ENCODE results near the gene AMPD3.
"Not testable (repeated sequence)": the region's sequence is repeated elsewhere in the genome, so short reads cannot be mapped to it uniquely, and the experiment has no call there.

The AMPD3 gene

DNA sequence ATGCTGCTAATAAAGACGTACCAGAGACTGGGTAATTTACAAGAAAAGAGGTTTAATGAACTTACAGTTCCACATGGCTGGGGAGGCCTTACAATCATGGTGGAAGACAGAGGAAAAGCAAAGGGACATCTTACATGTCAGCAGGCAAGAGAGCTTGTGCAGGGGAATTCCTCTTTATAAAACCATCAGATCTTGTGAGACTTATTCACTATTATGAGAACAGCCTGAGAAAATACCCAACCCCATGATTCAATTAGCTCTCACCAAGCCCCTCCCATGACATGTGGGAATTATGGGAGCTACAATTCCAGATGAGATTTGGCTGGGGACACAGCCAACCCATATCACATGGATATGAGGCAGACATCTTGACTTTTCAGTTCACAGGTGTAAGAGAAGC lies 18.4 kb upstream of the AMPD3 start:
- not testable (repeated sequence) for DNase-seq (ENCODE audit: insufficient read length, low spot score); FAIRE-seq

DNA sequence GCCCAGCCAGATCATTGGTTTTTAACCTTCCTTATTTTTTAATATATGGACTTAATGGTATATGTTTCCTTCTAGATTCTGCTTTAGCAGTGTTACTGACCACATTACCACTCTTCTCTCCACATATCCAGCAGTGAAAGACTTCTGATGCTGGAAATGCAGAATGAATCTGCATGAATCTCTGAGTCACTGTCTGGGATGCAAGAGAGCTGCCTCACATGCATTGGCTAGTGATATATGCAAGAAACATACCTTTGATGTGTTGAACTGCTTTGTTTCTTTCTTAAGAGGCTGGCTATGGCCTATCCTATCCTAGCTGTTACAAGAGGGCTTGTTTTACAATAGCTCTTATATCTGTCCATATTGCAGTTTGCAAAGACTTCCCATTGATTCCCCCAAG lies 16.6 kb upstream of the AMPD3 start:
- no peak for DNase-seq (ENCODE audit: insufficient read length, low spot score)
- FAIRE-seq = peak; percentile 9

DNA sequence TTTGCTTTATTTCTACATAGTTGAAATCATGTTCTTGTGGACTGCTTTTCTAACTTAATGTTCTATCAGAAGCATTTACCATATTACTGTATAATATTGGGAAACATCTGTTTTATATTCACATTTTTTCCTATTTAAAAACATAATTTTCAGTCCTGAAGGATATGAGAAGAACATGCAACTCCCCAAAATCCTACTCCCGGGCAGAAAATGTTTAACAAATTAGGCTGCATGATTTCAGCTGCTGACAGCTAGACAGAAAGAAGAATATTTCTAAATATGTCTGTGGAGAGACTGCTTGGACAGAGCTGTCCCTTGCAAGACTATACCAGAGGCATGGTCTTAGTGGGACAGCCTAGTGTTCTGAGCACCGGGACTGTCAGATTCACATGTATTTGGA lies 15.7 kb upstream of the AMPD3 start:
- DNase-seq (ENCODE audit: insufficient read length, low spot score) (no peak), FAIRE-seq (no peak)

DNA sequence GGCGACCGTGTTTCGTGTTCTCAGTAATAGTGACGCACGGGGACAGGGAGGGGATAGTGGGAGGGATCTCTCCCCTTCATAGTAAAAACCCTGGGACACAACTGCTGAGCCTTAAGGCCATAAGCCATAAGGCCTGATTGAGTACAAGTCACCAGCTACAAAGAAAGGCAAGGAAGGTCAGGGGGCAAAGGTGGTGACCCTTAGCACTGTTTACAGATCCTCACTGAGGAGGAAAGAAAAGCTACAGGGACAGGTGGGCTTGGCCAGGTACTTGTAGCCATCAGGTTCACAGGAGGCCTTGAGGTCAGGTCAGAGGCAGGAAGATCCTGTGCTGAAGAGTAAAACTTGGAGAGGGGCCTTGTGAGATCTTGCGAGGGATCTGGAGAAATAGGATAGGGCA lies 15.1 kb upstream of the AMPD3 start:
- DNase-seq (ENCODE audit: insufficient read length, low spot score) (no peak), FAIRE-seq (no peak)

DNA sequence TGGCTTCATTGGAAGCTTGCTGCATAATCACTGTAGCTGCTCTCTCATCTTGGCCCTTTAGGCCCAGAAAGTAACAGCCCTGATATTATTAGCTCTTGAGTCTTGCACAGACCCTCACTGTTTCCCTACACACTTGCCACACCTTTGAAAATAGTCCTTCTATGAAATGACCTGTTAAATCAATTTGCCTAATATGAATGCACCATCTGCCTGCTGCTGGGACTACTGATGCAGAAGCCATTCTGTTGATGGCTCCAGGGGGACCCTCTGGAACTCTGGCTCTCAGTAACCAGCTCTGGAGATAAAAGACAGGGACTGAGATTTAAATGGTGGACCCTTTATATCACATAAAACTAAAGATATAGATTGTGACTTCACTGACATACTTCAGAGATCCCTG lies 14.7 kb upstream of the AMPD3 start:
- DNase-seq (ENCODE audit: insufficient read length, low spot score) = no peak
- FAIRE-seq = no peak

DNA sequence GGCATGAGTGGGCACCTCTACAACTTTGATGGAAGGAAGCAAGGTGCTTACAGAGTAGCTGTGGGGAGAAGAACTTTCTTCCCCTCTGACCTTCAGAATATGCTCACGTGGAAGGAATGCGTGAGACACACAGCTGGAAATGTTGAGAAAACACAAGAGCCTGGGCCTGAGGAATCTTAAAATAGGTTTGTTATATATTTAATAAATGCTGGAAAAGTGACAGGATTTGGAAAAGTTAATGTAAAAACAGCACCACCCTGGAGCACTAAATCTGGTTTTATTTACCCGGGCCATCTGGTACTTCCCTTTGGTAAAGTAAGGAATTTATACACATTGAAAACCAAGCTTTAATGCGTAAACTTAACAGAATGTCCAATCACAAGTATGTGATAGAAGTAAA lies 14.0 kb upstream of the AMPD3 start:
- no peak for FAIRE-seq

DNA sequence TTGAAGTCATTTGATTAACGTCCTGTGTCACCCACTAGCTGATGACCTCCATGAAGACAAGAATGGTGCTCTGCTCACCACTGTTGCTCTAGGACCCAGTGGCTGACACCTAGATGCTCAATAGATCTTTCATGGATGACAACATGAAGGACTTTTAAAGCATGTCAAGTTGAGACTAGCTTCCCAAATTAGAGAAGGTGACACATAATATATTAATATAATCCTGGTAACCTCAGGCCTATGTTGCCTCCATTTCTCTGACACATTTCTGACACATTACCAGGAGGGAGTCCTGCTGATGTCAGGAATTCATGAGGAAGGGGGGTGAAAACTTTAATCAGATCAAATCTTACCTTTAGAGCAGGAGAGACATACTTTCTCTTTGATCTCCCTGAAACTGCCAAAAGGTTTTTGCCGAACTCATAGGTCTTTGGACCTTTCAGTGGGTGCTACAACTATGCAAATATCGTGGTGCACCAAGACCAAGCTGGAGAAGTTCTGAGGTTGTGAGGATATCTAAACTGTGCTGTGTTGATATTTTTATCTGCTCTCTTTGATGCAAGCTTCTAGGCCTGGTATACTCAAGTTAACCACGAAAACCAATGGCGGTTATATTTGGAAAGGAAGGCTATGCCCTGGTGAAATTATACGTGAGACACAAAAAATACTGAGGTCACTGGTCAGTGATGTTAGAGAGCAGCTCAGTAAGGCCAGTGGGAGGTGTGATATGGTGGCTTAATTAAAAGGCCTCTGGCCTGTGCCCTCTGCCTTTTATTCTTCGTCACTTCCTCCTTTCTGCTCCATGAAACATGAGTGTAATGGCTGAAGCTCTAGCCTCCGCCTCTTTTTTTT lies 13.2 kb upstream of the AMPD3 start:
- FAIRE-seq (no peak), DNase-seq (ENCODE audit: insufficient read length, low spot score) (no peak)

More for the DNA sequence above, 14.0 kb upstream of the AMPD3 start:
- DNase-seq (ENCODE audit: insufficient read length, low spot score) = no peak

DNA sequence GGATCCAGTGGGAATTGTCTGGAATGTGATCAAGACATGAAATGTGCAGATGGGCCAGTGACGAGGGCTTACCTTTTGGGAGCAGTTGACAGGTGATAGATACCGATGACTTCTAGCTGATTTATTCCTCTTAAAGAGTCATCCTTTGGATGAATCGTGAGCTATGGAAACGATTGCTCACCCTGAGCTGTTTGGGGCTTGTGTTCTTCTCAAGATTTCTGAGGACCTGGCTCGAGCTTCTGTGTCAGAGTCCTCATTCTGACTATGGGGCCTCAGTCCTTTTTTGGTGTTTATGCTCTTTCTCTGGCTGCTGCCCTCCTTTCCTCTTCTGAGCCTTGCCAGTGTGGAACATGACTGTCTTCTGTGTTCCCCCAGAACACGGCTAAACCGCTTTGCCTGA lies 11.9 kb upstream of the AMPD3 start:
- DNase-seq (ENCODE audit: insufficient read length, low spot score) = no peak
- FAIRE-seq = no peak

DNA sequence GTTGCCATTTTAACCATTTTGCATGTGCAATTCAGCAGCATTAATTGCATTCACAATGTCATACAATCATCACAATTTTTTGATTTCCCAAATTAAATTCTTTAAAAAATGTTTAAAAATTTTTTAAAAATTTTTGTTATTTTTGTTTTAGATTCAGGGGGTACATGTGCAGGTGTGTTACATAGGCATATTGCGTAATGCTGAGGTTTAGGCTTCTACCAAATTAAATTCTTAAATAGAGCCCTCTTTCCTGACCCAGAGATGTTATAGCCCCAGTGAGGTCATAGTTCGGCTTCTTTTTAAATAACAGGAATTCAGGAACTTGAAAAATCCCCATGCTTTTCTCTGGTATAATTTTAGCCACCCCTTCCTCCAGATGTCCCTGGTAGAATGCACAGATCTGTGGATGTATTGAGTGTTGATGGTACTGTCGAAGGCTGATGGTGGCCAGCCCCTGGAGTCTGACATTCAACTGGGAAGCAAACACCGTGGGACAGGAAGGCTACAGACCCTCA lies 11.3 kb upstream of the AMPD3 start:
- DNase-seq (ENCODE audit: insufficient read length, low spot score) = no peak
- no peak for FAIRE-seq

DNA sequence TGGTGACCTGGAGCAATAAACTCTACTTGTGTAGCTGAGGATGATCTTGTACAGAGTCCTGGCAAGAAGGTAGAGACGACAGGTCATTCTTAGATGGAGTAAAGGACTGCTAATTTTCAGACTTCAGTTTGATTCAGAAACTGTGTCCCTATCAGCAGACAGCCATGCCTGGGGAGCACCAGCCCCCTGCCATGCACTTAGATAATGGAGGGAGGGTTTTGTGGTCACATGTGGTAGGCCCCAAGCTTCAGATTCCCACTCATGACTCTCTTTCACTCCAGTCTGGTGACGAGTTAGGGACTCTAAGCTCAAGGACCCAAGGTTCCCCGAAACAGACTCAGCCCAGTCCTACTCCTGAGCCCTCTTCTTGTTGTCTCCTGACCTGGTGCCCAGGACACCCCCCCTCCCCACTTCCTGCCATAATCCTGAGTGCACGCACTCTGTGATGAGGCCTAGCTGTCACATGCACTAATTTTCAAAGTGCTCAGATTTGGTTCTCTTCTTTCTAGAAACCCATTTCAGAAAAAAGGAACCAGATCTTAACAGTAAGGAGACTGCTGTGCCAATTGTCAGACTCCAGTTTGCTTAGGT lies 10.2 kb upstream of the AMPD3 start:
- DNase-seq (ENCODE audit: insufficient read length, low spot score) (no peak), FAIRE-seq (no peak)

DNA sequence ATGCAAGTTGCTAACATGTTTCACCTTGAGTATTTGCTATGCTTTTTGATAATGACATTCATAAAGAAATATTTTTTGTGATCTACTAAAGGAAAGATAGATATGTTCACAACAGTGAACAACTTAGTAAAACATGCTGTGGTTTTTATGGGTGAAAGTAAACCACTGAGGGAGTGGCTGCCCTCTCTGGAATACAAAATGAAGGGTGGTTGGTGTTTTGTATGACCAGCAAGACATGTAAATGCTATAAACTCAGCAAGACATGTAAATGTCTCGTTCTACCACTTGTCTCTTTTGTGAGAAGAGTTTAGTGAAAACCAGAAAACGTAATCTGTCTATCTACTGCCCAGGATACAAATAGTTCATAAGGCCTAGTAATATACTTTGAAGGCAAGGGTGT lies 7.6 kb upstream of the AMPD3 start:
- DNase-seq (ENCODE audit: insufficient read length, low spot score) (no peak), FAIRE-seq (no peak)

DNA sequence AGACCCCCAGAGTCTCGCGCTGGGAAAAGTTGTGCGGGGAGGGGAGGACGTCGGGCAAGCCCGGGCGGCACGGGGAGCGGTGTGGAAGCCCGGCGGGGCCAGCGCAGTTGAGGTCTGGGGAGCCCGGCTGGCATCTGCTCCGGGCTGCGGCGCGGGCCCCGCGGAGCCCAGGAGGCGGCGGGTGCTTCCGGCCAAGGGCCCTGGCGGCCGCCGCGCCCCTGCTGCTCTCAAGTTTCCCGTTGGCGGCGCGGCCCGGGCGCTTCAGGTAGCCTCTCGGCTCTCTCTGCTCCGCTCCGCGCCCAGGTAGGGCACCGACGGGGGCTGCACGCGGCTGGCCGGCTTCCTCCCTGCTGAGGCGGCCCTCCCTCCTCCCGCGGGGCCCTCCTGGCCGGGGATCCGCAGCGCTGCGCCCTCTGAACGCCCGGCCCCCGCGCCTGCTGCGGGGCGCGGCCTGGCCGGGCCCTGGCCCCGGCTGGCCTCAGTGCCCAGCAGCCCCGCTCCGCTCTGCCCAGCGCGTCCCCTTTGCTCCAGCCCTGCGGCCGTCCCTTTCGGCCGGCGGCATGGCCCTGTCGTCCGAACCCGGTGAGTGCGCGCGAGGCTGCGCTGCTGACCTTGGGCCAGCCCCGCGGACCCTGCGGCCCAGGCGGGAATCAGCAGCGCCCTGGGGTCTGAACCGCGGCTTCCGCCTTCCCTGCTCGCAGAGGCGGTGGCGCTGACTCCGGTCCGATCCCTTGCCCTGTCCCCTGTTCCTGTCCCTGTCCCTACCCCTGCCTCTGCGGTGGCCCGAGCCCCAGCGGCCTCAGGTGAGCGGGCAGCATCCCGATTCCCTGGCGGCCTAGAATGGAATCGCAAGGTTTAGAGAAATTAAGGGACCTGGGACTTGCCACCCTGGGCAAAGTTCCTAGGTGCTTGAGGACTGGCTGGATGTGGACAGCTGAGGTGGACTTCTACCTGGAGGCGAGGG lies 4.3 kb upstream of the AMPD3 start:
- no peak for DNase-seq (ENCODE audit: insufficient read length, low spot score)
- no peak for FAIRE-seq

DNA sequence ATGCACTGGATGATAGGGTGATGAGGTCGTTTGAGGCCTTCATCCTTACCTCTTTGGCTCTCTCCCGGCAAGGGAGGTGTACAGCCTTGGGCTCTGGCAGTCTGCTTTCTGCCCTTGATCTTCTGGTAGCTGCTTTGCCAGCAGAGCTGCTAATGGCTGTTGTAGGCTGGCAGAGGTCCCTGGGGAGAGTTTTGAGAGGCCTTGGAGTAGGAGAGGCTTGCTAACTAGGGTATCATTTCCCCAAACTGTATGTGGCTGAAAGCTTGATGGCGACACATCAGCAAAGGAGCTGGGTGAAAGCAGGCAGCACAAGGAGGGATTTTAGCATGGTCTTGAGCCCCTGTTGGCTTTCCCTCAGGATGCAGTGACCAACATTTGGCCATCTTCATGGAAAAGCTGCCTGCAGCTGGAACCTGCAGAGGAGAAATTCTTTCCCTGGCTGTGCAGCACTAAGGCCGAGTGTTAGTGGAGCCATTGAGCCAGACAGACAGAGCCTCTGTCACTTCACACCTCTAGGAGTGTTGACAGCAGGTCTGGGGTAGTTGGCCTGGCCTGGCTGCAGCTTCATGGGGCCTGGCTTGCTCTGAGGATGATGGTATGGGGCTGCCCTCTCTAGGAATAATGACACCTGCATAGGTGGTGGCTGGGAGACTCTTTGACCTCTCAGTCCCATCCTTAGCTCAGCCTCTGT lies 3.5 kb upstream of the AMPD3 start:
- no peak for DNase-seq (ENCODE audit: insufficient read length, low spot score)
- no peak for FAIRE-seq

DNA sequence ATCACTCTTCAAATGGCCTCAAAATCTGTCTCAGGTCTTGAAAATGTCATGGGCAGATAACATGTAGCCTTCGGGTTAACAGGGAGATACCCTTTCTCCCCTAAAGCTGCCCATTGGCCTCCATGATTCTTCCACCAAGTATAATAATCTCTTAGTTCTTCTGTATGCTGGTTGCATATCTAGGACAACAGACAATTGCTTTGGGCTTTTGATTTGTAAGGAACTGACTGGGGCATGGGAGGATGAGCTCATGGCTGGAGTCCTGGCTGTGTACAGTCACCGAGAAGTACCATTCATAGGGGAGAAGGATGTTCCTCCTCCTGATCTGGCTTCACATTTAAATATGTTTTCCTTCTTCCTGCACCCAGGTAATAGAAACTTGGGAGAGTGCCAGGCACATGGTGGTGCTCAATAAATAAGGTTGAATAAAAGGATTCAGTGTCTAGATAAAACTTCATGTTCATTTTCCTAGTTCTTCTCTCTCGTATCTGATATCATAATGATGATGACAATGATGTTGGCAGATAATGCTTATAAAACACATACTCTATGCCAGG lies 2.8 kb upstream of the AMPD3 start:
- FAIRE-seq (no peak), DNase-seq (ENCODE audit: insufficient read length, low spot score) (no peak)

DNA sequence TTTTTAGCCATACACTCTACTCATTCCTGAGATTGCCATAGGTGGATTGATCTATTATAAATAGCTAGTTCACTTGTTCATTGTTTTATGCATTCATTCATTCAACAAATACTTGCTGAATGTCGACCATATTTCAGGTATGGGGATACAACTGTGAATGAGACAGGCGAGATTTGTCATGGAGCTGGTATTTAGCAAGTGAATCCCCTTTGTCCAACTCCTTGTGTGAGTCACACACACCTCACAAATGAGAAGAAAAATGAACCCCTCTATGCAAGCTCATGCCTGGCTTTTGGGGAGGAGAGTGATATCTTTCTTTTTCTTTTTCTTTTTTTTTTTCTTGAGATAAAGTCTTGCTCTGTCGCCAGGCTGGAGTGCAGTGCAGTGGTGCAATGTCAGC lies 1.8 kb upstream of the AMPD3 start:
- DNase-seq (ENCODE audit: insufficient read length, low spot score) (no peak), FAIRE-seq (no peak)

DNA sequence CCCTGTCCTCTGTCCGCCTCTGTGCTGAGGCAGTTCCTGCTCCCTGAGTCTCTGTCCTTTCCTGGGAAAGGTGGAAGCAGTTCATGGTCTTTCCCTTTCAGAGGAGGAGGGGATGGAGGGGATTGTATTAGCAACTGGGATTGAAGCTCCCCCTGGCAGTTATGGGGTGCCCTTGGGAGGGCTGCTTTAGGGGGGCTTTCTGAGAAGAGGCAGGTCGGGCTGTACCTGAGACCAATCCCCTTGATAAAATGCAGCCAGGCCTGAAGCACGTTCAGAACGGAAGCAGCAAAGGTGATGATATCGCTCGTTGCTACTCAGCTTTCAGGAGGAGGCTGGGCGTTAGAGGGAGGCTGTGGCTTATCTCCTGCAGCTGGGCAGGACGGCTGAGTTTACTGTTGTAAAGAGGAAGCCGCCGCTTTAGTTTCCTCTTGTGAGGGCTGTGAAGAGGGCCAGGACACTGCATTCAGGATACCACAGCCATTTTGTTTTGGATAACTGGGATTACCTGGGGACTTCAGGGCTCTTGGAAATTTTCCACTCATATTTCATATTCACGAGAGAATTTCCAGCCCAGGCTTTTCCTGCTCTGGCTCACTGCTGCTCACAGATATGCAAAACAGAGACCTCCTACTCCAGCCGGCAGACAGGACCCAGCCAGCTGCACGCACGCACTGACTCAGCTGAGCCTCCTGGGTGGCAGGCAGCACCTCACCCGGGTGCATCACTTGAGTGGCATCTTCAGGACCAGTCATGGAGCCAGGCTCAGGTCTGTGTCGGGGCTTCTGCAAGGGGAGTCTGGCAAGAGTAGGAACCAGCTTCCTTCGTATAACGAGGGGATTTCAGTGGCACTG lies 798 bp downstream of the AMPD3 start:
- DNase-seq (ENCODE audit: insufficient read length, low spot score) = peak; percentile 71
- FAIRE-seq = peak; percentile 46

DNA sequence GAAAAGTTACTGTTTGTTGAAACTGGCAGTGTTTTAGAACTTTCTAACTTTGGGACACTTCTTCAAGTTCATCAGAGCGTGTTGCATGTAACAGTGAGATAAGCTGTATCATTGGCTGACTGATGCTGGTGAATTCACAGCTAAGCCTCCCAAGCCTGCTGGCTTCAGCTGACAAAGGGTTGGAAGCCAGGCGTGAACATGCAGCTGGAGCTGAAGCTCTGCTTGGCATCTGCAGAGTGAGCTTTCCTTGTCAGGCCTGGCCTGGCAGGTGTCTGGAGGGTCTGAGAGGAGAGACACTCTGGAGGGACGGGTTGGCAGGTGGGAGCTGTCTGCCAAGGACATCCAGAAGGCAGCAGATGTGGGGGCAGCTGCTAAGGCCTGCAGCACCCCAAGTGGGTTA lies 1.5 kb downstream of the AMPD3 start:
- DNase-seq (ENCODE audit: insufficient read length, low spot score) (no peak), FAIRE-seq (no peak)

DNA sequence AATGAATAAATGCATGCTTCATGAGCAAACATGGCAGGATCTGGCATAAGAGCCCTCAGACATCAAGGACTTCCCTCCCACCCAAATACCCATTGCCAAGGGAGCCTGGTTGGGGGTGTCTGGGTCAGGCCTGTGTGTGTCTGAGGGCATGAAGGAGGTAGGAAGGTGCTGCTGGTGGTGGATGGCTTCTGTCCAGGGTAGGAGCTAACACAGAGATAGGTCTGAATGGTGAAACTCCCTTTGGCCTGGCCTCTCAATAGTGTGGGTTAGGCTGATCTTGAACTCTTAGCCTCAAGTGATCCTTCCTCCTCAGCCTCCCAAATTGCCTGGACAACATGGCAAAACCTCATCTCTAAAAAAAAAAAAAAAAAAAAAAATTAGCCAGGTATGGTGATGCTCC lies 2.8 kb downstream of the AMPD3 start:
- FAIRE-seq = no peak
- no peak for DNase-seq (ENCODE audit: insufficient read length, low spot score)

Measured in HTR-8/SVneo (cell line).